Caco-2 (cell line): Measurements from ENCODE around the gene PRCD. TPM values are rescaled to one million over a fixed set of nuclear protein-coding genes. Genes with fewer than 3 reads are reported as not detected.

Source experiments
- BruUV-seq: library from RNA; stranded (reverse); fragments of 400-500 nt; replicated peaks from 2 replicates; lab custom pipeline; 2021; lab: Mats Ljungman, UMichigan
- CTCF ChIA-PET: fragments of 300-600 bp; sonication (Branson Sonifier 250); formaldehyde crosslinking; loops from one replicate; lab custom pipeline; 2022; ENCODE audit warnings: antibody characterized with exemption; lab: Charles Lee
- POLR2A ChIA-PET: fragments of 300-600 bp; sonication (Branson Sonifier 250); formaldehyde crosslinking; loops from one replicate; lab custom pipeline; 2022; ENCODE audit warnings: antibody characterized with exemption; lab: Charles Lee
- DNase-seq, 2 experiments: peaks; one replicate each; pipeline versions ENCODE4 v3.0.0 to v3.0.0-alpha.2; 2020 to 2022
- H3K27me3 ChIP-seq: replicated peaks from 2 replicates; pipeline ENCODE4 v1.6.0; 2011; ENCODE audit warnings: low read length; ENCODE audit not compliant: control insufficient read depth, insufficient read depth
- H3K36me3 ChIP-seq: 2 replicates; pipeline ENCODE4 v1.5.1; 2011; ENCODE audit warnings: low read length; ENCODE audit not compliant: control insufficient read depth, insufficient read depth
- H3K4me1 ChIP-seq: fragments of 250-450 bp; sonication (Bioruptor Pico); 2 replicates; pipeline ENCODE4 v1.5.1; 2020; ENCODE audit warnings: mild to moderate bottlenecking
- H3K4me3 ChIP-seq: 2 replicates; pipeline ENCODE4 v1.5.1; 2011; ENCODE audit warnings: low read depth, mild to moderate bottlenecking, control low read depth, low read length
- H3K9me3 ChIP-seq: fragments of 250-450 bp; sonication (Bioruptor Pico); 2 replicates; pipeline ENCODE4 v1.5.1; 2020; ENCODE audit warnings: mild to moderate bottlenecking, moderate library complexity
- H3K27ac Mint-ChIP-seq: one replicate; pipeline ENCODE4 v1.8.0; 2022; ENCODE audit warnings: mixed read lengths; ENCODE audit not compliant: unreplicated experiment
- H3K27me3 Mint-ChIP-seq: one replicate; pipeline ENCODE4 v1.8.0; 2022; ENCODE audit warnings: mixed read lengths; ENCODE audit not compliant: insufficient read depth, unreplicated experiment
- H3K36me3 Mint-ChIP-seq: one replicate; pipeline ENCODE4 v1.8.0; 2022; ENCODE audit warnings: mild to moderate bottlenecking, mixed read lengths; ENCODE audit not compliant: insufficient read depth, unreplicated experiment
- H3K4me1 Mint-ChIP-seq: one replicate; pipeline ENCODE4 v1.8.0; 2022; ENCODE audit warnings: low read depth, mixed read lengths; ENCODE audit not compliant: unreplicated experiment
- H3K4me3 Mint-ChIP-seq: one replicate; pipeline ENCODE4 v1.8.0; 2022; ENCODE audit warnings: mild to moderate bottlenecking, moderate library complexity, mixed read lengths; ENCODE audit not compliant: unreplicated experiment
- H3K9me3 Mint-ChIP-seq: one replicate; pipeline ENCODE4 v1.8.0; 2022; ENCODE audit warnings: mixed read lengths; ENCODE audit not compliant: unreplicated experiment
- intact Hi-C: fragments of 100-400 bp; cut with micrococcal nuclease; formaldehyde crosslinking; loops from one replicate; pipeline ENCODE4 v1.10.0; 2022; ENCODE audit not compliant: unreplicated experiment
- total RNA-seq: library from RNA; stranded (reverse); gene quantifications from 2 replicates; pipeline ENCODE4 v1.2.3, GENCODE V29; 2022
- TF ChIP-seq, protein P1 (sequence below), 2 experiments: fragments of 200-600 bp in 1 of 2; IDR thresholded peaks; 1 replicate in 1 of 2; 2 replicates in 1 of 2; pipeline versions ENCODE4 v1.5.1 to v1.8.0; 2011 to 2022; ENCODE audit warnings: antibody characterized with exemption in 1 of 2, control low read depth in 1 of 2, inconsistent platforms in 1 of 2, low read depth in 1 of 2, low read length in 1 of 2, mild to moderate bottlenecking in 1 of 2, moderate library complexity in 1 of 2; ENCODE audit not compliant: insufficient read depth in 1 of 2, severe bottlenecking in 1 of 2, unreplicated experiment in 1 of 2

Gene PRCD
- total RNA-seq, 1 experiment from 2014 or later, result not detected

DNA sequence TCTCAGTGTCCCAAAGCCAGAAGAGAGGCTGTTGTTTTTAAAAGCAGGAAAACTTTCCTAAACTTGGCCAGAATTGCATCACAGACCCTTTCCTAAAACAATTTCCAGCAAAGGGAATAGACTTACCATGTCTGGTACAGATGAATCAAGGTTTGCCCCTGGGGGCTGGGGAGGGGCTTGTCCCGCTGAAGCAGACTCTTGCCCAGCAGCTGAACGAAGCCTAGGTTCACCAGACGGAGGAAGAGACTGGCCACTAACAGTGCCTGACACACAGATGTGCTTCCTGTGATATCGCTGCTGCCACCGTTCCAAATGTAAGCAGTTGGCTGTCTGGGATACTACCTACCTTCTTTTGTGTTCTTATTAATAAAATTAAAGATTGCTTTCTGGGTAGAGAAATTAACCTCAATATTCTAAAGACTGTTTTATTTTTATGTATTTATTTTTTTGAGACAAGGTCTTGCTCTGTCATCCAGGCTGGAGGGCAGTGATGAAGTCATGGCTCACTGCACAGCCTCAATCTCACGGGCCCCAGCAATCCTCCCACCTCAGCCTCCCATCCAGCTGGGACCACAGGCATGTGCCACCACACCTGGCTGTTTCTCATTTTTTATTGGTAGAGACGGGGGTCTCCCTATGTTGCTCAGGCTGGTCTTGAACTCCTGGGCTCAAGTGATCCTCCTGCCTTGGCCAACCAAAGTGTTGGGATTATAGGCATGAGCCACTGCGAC lies 13.5 kb downstream of the PRCD start:
- no peak for DNase-seq
- no peaks in the 10 kb centered on the region for H3K27me3 Mint-ChIP-seq
- H3K4me3 Mint-ChIP-seq, result no peak overlapping the region
- Histone ChIP-seq H3K9me3 (no peaks in the 10 kb centered on the region), H3K4me1 (peaks cover 10% of the 10 kb centered on the region), H3K36me3 (no peaks in the 10 kb centered on the region), H3K4me3 (no peak overlapping the region), H3K27me3 (no peaks in the 10 kb centered on the region)
- peaks cover 13% of the 10 kb centered on the region for H3K36me3 Mint-ChIP-seq
- H3K4me1 Mint-ChIP-seq, result peaks cover 13% of the 10 kb centered on the region
- ChIA-PET CTCF (no interaction called here), POLR2A (no interaction called here)
- no TSS peak for BruUV-seq
- no peaks in the 10 kb centered on the region for H3K9me3 Mint-ChIP-seq
- H3K27ac Mint-ChIP-seq, result no peak overlapping the region
- TF ChIP-seq, protein P1, sequence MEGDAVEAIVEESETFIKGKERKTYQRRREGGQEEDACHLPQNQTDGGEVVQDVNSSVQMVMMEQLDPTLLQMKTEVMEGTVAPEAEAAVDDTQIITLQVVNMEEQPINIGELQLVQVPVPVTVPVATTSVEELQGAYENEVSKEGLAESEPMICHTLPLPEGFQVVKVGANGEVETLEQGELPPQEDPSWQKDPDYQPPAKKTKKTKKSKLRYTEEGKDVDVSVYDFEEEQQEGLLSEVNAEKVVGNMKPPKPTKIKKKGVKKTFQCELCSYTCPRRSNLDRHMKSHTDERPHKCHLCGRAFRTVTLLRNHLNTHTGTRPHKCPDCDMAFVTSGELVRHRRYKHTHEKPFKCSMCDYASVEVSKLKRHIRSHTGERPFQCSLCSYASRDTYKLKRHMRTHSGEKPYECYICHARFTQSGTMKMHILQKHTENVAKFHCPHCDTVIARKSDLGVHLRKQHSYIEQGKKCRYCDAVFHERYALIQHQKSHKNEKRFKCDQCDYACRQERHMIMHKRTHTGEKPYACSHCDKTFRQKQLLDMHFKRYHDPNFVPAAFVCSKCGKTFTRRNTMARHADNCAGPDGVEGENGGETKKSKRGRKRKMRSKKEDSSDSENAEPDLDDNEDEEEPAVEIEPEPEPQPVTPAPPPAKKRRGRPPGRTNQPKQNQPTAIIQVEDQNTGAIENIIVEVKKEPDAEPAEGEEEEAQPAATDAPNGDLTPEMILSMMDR (IDR thresholded peaks at IDR 0.05; ENCODE audit: insufficient read depth in 1 of 2, low read depth in 1 of 2, low read length in 1 of 2, severe bottlenecking in 1 of 2, unreplicated experiment in 1 of 2), result no peak
- intact Hi-C loops, result no loop called here

DNA sequence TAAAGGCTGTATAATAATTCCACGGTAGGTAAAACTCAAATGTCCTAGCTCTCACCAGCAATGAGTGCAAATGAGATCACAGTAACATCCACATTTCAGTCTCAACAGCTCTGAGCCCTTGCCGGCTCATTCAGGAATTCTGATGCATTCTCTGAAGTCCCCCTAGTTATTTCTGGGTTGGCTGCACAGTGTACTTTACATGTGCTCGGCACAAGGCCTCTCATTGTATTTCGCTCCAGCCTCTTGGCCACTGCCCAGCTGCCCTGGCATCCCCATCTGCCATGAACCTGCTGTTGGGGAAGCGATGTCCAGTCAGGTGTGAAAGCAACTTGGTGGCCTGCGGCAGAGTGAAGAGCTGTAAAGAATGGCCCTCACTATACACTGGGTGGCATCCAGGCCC lies 14.3 kb downstream of the PRCD start:
- no peak overlapping the region for H3K27ac Mint-ChIP-seq
- H3K4me1 Mint-ChIP-seq, result peaks cover 17% of the 10 kb centered on the region
- H3K27me3 Mint-ChIP-seq, result no peaks in the 10 kb centered on the region
- no peaks in the 10 kb centered on the region for H3K9me3 Mint-ChIP-seq
- peaks cover 21% of the 10 kb centered on the region for H3K36me3 Mint-ChIP-seq
- POLR2A ChIA-PET, result no interaction called here
- no peaks in the 10 kb centered on the region for H3K36me3 ChIP-seq
- H3K9me3 ChIP-seq, result no peaks in the 10 kb centered on the region
- no peak overlapping the region for H3K4me3 ChIP-seq
- H3K4me1 ChIP-seq, result peaks cover 15% of the 10 kb centered on the region
- DNase-seq, result no peak
- H3K4me3 Mint-ChIP-seq, result no peak overlapping the region
- no peaks in the 10 kb centered on the region for H3K27me3 ChIP-seq
- TF ChIP-seq, protein P1 (IDR thresholded peaks at IDR 0.05; ENCODE audit: insufficient read depth in 1 of 2, low read depth in 1 of 2, low read length in 1 of 2, severe bottlenecking in 1 of 2, unreplicated experiment in 1 of 2), result no peak
- BruUV-seq, result no TSS peak
- intact Hi-C loops, result no loop called here
- CTCF ChIA-PET, result no interaction called here

DNA sequence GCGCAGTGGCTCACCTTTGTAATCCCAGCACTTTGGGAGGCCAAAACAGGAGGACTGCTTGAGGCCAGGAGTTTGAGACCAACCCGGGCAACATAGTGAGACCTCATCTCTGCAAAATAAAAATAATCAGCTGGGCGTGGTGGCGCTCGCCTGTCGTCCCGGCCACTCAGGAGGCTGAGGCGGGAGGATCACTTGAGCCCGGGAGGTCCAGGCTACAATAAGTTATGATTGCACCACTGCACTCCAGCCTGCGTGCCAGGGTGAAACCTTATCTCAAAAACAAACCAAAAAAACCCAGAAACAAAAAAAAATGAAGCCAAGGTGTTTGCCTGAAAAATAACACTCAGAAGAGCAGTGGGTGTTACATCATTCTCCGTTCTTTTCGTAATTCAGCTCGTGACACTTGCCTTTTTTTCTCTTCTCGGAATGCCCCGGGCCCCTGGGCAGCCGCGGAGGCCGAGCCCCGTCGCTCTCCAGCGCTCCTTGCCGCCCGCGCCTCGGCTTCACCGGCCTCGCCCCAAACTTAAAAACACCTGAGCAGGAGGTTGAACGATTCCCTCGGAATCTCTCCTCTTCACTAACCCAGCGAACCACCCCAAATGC lies 17.0 kb downstream of the PRCD start:
- Histone ChIP-seq H3K4me1 (peaks cover 25% of the 10 kb centered on the region), H3K36me3 (peaks cover 3% of the 10 kb centered on the region; the same call in 1 of the 2 replicates), H3K4me3 (peak overlapping the region; percentile 77), H3K9me3 (no peaks in the 10 kb centered on the region), H3K27me3 (no peaks in the 10 kb centered on the region)
- intact Hi-C loops, result loop anchor here (1.0 to 2.0 kb wide), 2 partner anchors 114 to 158 kb away; no protein-coding TSS in a partner anchor
- Mint-ChIP-seq H3K4me3 (peak overlapping the region; percentile 90), H3K27me3 (no peaks in the 10 kb centered on the region), H3K27ac (peak overlapping the region; percentile 100), H3K36me3 (peaks cover 48% of the 10 kb centered on the region), H3K9me3 (no peaks in the 10 kb centered on the region), H3K4me1 (peaks cover 12% of the 10 kb centered on the region)
- TF ChIP-seq, protein P1 (IDR thresholded peaks at IDR 0.05; ENCODE audit: insufficient read depth in 1 of 2, low read depth in 1 of 2, low read length in 1 of 2, severe bottlenecking in 1 of 2, unreplicated experiment in 1 of 2), result no peak
- TSS peak; percentile 73 for BruUV-seq
- ChIA-PET CTCF (interaction anchor here (0.6 to 2.7 kb wide), 21 partner anchors 11 to 172 kb away, joined by 3 to 21 read pairs (median 4); partner anchors contain the start of genes PRCD and ST6GALNAC2), POLR2A (interaction anchor here (0.5 to 1.9 kb wide), 29 partner anchors 10 to 1292 kb away, joined by 3 to 19 read pairs (median 4); partner anchors contain the start of genes MFSD11, MXRA7, PRCD and PRPSAP1)
- peak in 1 of 2 experiments; percentile 65 for DNase-seq
